Measurements from ENCODE around the gene IFT80. TPM values are rescaled to one million over a fixed set of nuclear protein-coding genes. Genes with fewer than 3 reads are reported as not detected.

IFT80 gene
- total and polyA plus RNA-seq, 9 of the 15 experiments (the other 6 are each of a cell fraction or from before 2014, with no cell fraction given) = 6.7 to 21.1 (median 16.4) TPM

DNA sequence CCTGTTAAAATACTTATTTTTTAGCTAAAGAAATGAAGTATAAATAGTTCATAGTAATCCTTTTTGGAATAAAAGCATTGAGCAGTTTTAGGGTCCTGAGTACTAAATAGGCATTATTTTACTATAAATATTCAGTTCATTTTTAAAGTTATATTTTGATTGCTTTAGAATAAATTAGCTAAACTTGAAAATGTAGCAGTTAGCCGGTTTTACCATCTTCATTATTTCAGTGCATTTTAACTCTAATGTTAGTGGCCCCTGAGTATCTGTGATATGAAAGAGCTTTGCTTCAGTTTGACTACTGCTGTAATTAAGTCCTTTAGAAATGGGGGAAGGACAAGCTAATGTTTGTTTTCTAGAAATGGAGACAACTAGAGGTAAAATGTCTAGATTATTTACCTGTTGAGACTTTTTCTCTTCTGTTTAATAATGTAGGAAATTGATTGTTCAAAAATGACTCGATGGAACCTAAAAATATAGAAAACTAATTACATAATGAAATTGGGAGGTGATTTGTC lies 4.1 kb upstream of the IFT80 start (continued):
- TF ChIP-seq ZNF324 (CRISPR knock-in tag; IDR thresholded peaks at IDR 0.05) (no peak), ARID2 (IDR thresholded peaks at IDR 0.05) (no peak), NBN (IDR thresholded peaks at IDR 0.05; ENCODE audit: low read depth) (no peak)

DNA sequence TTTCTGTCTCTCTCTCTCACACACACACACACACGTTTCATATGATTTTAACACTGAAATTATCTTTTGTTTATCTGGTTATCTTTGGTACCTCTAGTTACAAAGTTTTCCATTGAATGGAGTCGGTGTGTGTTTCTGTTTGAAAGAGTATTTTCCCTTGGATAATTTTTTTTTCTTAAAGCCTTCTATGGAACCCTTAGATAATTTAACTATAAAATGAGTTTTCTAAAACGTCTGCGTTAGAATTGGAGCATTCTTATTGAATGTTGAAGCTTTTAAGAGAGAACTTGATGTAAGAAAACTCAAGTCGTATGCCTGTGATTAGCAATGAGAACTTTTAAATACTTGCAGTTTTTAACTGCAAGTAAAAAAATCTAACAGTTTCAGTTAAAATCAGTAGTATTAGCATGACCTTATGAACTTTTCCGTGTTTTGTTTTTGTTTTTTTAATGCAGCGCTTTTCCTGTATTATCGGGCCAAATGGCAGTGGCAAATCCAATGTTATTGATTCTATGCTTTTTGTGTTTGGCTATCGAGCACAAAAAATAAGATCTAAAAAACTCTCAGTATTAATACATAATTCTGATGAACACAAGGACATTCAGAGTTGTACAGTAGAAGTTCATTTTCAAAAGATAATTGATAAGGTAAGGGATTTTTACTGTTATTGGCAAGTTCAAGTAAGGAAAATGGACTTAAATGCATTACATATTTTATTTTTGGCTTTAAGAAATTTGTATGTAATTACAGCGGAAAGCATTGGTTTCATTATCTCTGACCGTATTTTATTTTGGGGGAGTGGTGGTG lies 3.4 kb upstream of the IFT80 start:
- no peaks in the 10 kb centered on the region for H3K9me1 ChIP-seq (ENCODE audit: control insufficient read depth, insufficient read depth, low read length)
- H3K9ac ChIP-seq (ENCODE audit: insufficient read depth in 1 of 2, low read depth in 2 of 2, low read length in 2 of 2) = peak overlapping the region; percentile 54 to 98
- peak overlapping the region; percentile 71 for H3K4me3 ChIP-seq
- peak overlapping the region; percentile 95 for H3K4me2 ChIP-seq (ENCODE audit: insufficient read depth, low read length)
- DNase-seq (ENCODE audit: extremely low read depth in 1 of 4, low spot score in 3 of 4) = no peak
- TF ChIP-seq FOXM1 (IDR thresholded peaks at IDR 0.05; ENCODE audit: low read depth) = no peak
- no peak for TF ChIP-seq FOXM1 (CRISPR knock-in tag; IDR thresholded peaks at IDR 0.05; ENCODE audit: low read depth)
- no peak for TF ChIP-seq RBBP5 (IDR thresholded peaks at IDR 0.05; ENCODE audit: borderline replicate concordance, insufficient read depth, low read length, poor library complexity, severe bottlenecking)
- TF ChIP-seq, protein P1, sequence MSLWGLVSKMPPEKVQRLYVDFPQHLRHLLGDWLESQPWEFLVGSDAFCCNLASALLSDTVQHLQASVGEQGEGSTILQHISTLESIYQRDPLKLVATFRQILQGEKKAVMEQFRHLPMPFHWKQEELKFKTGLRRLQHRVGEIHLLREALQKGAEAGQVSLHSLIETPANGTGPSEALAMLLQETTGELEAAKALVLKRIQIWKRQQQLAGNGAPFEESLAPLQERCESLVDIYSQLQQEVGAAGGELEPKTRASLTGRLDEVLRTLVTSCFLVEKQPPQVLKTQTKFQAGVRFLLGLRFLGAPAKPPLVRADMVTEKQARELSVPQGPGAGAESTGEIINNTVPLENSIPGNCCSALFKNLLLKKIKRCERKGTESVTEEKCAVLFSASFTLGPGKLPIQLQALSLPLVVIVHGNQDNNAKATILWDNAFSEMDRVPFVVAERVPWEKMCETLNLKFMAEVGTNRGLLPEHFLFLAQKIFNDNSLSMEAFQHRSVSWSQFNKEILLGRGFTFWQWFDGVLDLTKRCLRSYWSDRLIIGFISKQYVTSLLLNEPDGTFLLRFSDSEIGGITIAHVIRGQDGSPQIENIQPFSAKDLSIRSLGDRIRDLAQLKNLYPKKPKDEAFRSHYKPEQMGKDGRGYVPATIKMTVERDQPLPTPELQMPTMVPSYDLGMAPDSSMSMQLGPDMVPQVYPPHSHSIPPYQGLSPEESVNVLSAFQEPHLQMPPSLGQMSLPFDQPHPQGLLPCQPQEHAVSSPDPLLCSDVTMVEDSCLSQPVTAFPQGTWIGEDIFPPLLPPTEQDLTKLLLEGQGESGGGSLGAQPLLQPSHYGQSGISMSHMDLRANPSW (CRISPR knock-in tag; IDR thresholded peaks at IDR 0.05) = no peak
- TF ChIP-seq SNIP1 (IDR thresholded peaks at IDR 0.05; ENCODE audit: low read depth) = no peak
- TF ChIP-seq NR2F6 (CRISPR knock-in tag; IDR thresholded peaks at IDR 0.05) = no peak
- TF ChIP-seq ILK (tag; IDR thresholded peaks at IDR 0.05; ENCODE audit: borderline replicate concordance, low read depth) = no peak
- TF ChIP-seq BACH1 (tag; IDR thresholded peaks at IDR 0.05) = no peak
- no peak for TF ChIP-seq RUNX1 (IDR thresholded peaks at IDR 0.05; ENCODE audit: low read depth)
- H3K27ac ChIP-seq (ENCODE audit: extremely low read depth, low read depth, low read length) = peak overlapping the region; percentile 99; the same call in 2 of the 3 replicates
- peaks cover 66% of the 10 kb centered on the region for H3K36me3 ChIP-seq (ENCODE audit: control insufficient read depth, insufficient read depth, low read length)
- H3K79me2 ChIP-seq (ENCODE audit: control insufficient read depth, insufficient read depth, low read length) = peaks cover 96% of the 10 kb centered on the region
- CTCF ChIA-PET (ENCODE audit: low intra/inter-chr PET ratio) = no interaction called here
- H3K9me3 ChIP-seq (replicated peaks; ENCODE audit: control insufficient read depth, insufficient read depth, low read depth, low read length) = no peaks in the 10 kb centered on the region
- in situ Hi-C loops (cut with MboI) (no loop called here), intact Hi-C loops (cut with micrococcal nuclease) (loop anchor here (5.0 kb wide), 2 partner anchors 70 to 175 kb away; partner anchors contain the start of gene C3orf80)
- H2AFZ ChIP-seq (ENCODE audit: low read depth, low read length) = no peak overlapping the region
- no peaks in the 10 kb centered on the region for H3K27me3 ChIP-seq (ENCODE audit: control insufficient read depth in 2 of 2, insufficient read depth in 2 of 2, low read length in 2 of 2)
- BruUV-seq (replicated peaks) = no TSS peak
- H4K20me1 ChIP-seq (replicated peaks; ENCODE audit: control insufficient read depth, insufficient read depth, low read length) = peaks cover 30% of the 10 kb centered on the region
- POLR2A ChIA-PET = interaction anchor here (0.7 to 2.9 kb wide), 7 partner anchors 9 to 315 kb away, joined by 3 to 23 read pairs (median 3); no protein-coding TSS in a partner anchor
- H3K4me1 ChIP-seq (replicated peaks in 1 of 2; ENCODE audit: control insufficient read depth in 2 of 2, insufficient read depth in 2 of 2, low read length in 2 of 2) = peaks cover 0 to 5% of the 10 kb centered on the region in 2 experiments; a peak in 3 of 5 replicates
- no peak for ATAC-seq
- FAIRE-seq = no peak
- 2% methylated on average over 11 of the region's 11 CpGs for WGBS (ENCODE audit: insufficient coverage, low coverage, missing lambda C conversion rate)

Data from K562 (cell line).